ENCODE measurements around the gene VDAC2. TPM values are rescaled to one million over a fixed set of nuclear protein-coding genes. Genes with fewer than 3 reads are reported as not detected.

The VDAC2 gene
- total RNA-seq, 1 experiment from 2014 or later = 340 TPM

DNA sequence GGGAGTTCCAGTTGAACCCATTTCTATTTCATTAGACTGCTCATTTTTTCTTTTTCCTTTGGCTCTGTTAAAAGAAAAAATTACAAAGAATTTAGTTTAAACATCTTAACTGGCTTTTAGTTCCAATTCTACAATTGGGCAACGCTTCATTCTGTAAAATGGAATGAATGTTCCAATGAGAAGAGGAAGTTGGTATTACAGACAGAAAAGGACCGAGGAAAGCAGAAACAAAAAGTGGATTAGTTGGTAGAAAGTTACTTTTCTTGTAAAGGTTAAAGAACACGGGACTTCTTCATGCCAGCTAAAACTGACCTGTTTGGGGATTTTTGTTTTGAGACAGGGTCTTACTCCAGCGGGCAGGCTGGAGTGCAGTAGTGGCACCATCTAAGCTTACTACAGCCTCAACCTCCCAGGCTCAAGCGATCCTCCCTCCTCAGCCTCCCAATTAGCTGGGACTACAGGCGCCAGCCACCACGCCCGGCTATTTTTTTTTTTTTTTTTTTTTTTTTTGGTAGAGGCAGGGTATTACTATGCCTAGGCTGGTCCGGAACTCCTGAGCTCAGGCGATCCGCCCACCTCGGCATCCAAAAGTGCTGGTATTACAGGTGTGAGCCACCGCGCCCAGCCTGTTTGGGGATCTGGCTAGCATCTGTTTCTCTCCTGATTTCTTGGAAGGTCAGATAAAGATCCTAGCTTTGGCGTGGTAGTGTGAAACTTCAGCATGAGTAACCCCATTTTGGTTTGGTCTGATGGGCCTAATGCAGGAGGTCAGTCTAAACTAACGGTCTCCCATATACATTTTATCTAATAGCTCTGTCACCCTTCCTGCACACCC lies 1.3 kb upstream of the VDAC2 start:
- Histone ChIP-seq H3K4me3 (ENCODE audit: low read depth in 2 of 2, low read length in 2 of 2) (peak overlapping the region; percentile 94), H3K27me3 (ENCODE audit: control insufficient read depth, insufficient read depth, low read length) (no peaks in the 10 kb centered on the region), H3K9me3 (ENCODE audit: control insufficient read depth, insufficient read depth, low read depth, low read length) (no peaks in the 10 kb centered on the region), H3K27ac (ENCODE audit: low read length) (peak overlapping the region; percentile 99), H3K4me1 (ENCODE audit: control insufficient read depth, insufficient read depth, low read length) (peaks cover 14% of the 10 kb centered on the region; the same call in 1 of the 2 replicates), H3K36me3 (ENCODE audit: control insufficient read depth, insufficient read depth, low read length) (peaks cover 24% of the 10 kb centered on the region)
- ChIA-PET POLR2A (interaction anchor here (0.6 to 1.4 kb wide), 3 partner anchors 23 to 26 kb away, joined by 4 to 7 read pairs (median 4); no protein-coding TSS in a partner anchor), CTCF (interaction anchor here (0.5 to 1.2 kb wide), 3 partner anchors 14 to 22 kb away, joined by 3 to 8 read pairs (median 4); no protein-coding TSS in a partner anchor)
- DNase-seq (ENCODE audit: low read depth, low spot score) (no peak), ATAC-seq (no peak; the same call in 1 of the 2 replicates)
- intact Hi-C loops (cut with micrococcal nuclease; ENCODE audit: unreplicated experiment) = no loop called here
- no TSS peak for BruUV-seq (replicated peaks)
- TF ChIP-seq, protein P1, sequence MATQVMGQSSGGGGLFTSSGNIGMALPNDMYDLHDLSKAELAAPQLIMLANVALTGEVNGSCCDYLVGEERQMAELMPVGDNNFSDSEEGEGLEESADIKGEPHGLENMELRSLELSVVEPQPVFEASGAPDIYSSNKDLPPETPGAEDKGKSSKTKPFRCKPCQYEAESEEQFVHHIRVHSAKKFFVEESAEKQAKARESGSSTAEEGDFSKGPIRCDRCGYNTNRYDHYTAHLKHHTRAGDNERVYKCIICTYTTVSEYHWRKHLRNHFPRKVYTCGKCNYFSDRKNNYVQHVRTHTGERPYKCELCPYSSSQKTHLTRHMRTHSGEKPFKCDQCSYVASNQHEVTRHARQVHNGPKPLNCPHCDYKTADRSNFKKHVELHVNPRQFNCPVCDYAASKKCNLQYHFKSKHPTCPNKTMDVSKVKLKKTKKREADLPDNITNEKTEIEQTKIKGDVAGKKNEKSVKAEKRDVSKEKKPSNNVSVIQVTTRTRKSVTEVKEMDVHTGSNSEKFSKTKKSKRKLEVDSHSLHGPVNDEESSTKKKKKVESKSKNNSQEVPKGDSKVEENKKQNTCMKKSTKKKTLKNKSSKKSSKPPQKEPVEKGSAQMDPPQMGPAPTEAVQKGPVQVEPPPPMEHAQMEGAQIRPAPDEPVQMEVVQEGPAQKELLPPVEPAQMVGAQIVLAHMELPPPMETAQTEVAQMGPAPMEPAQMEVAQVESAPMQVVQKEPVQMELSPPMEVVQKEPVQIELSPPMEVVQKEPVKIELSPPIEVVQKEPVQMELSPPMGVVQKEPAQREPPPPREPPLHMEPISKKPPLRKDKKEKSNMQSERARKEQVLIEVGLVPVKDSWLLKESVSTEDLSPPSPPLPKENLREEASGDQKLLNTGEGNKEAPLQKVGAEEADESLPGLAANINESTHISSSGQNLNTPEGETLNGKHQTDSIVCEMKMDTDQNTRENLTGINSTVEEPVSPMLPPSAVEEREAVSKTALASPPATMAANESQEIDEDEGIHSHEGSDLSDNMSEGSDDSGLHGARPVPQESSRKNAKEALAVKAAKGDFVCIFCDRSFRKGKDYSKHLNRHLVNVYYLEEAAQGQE (IDR thresholded peaks at IDR 0.05; ENCODE audit: insufficient read depth in 1 of 2, low read depth in 2 of 2, low read length in 1 of 2) = no peak
- TF ChIP-seq TCF7L2 (IDR thresholded peaks at IDR 0.05; ENCODE audit: low read depth, low read length) (no peak), SIN3A (IDR thresholded peaks at IDR 0.05; ENCODE audit: borderline replicate concordance, insufficient read depth, low read depth, low read length) (no peak), POLR2AphosphoS5 (IDR thresholded peaks at IDR 0.05; ENCODE audit: low read depth, low read length) (no peak)
- TF ChIP-seq, protein P2, sequence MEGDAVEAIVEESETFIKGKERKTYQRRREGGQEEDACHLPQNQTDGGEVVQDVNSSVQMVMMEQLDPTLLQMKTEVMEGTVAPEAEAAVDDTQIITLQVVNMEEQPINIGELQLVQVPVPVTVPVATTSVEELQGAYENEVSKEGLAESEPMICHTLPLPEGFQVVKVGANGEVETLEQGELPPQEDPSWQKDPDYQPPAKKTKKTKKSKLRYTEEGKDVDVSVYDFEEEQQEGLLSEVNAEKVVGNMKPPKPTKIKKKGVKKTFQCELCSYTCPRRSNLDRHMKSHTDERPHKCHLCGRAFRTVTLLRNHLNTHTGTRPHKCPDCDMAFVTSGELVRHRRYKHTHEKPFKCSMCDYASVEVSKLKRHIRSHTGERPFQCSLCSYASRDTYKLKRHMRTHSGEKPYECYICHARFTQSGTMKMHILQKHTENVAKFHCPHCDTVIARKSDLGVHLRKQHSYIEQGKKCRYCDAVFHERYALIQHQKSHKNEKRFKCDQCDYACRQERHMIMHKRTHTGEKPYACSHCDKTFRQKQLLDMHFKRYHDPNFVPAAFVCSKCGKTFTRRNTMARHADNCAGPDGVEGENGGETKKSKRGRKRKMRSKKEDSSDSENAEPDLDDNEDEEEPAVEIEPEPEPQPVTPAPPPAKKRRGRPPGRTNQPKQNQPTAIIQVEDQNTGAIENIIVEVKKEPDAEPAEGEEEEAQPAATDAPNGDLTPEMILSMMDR (IDR thresholded peaks at IDR 0.05) = no peak
- in situ Hi-C loops (cut with HindIII; ENCODE audit: low pct_unique_long_range_greater_than_20kb, low sequenced_read_pairs) = no loop called here

DNA sequence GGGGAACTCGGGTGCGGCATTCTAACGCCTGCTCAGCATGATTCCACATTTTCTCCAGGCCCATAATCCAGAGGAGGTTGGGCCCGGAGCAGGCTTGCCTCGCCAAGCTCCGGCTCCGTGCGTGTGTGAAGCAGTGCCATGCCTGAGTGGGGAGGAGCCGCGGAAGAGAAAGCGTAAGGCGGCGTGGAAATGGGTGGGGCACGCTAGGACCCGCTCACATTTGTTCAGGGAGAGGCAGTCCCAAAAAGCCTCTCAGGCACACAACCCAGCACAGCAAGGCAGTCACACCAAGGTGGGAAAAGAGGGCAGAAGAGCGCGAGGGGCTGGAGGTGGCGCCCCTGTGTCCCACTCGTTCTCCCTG lies 695 bp upstream of the VDAC2 start:
- CTCF ChIA-PET = interaction anchor here (0.5 to 1.2 kb wide), 4 partner anchors 15 to 22 kb away, joined by 3 to 8 read pairs (median 4); no protein-coding TSS in a partner anchor
- TSS peak; percentile 95 for BruUV-seq (replicated peaks)
- no peak for TF ChIP-seq SIN3A (IDR thresholded peaks at IDR 0.05; ENCODE audit: borderline replicate concordance, insufficient read depth, low read depth, low read length)
- TF ChIP-seq, protein P2 (IDR thresholded peaks at IDR 0.05) = no peak
- TF ChIP-seq, protein P1 (IDR thresholded peaks at IDR 0.05; ENCODE audit: insufficient read depth in 1 of 2, low read depth in 2 of 2, low read length in 1 of 2) = no peak
- TF ChIP-seq POLR2AphosphoS5 (IDR thresholded peaks at IDR 0.05; ENCODE audit: low read depth, low read length) = no peak
- TF ChIP-seq TCF7L2 (IDR thresholded peaks at IDR 0.05; ENCODE audit: low read depth, low read length) = no peak
- POLR2A ChIA-PET = interaction anchor here (0.6 to 1.4 kb wide), 3 partner anchors 22 to 25 kb away, joined by 4 to 7 read pairs (median 4); no protein-coding TSS in a partner anchor
- Histone ChIP-seq H3K27ac (ENCODE audit: low read length) (peak overlapping the region; percentile 99), H3K4me1 (ENCODE audit: control insufficient read depth, insufficient read depth, low read length) (peaks cover 14% of the 10 kb centered on the region; the same call in 1 of the 2 replicates), H3K4me3 (ENCODE audit: low read depth in 2 of 2, low read length in 2 of 2) (peak overlapping the region; percentile 94), H3K9me3 (ENCODE audit: control insufficient read depth, insufficient read depth, low read depth, low read length) (no peaks in the 10 kb centered on the region), H3K36me3 (ENCODE audit: control insufficient read depth, insufficient read depth, low read length) (peaks cover 25% of the 10 kb centered on the region), H3K27me3 (ENCODE audit: control insufficient read depth, insufficient read depth, low read length) (no peaks in the 10 kb centered on the region)
- intact Hi-C loops (cut with micrococcal nuclease; ENCODE audit: unreplicated experiment) (no loop called here), in situ Hi-C loops (cut with HindIII; ENCODE audit: low pct_unique_long_range_greater_than_20kb, low sequenced_read_pairs) (no loop called here)
- DNase-seq (ENCODE audit: low read depth, low spot score) (no peak), ATAC-seq (peak; percentile 83)
